Activated CD8-positive, alpha-beta T cell treated with anti-CD3 and anti-CD28 coated beads, Interleukin-2, amount 10 ng/mL, durations not matched to agents 7 days and 5 days (primary cell): ENCODE measurements around the gene SMIM43. TPM values are rescaled to one million over a fixed set of nuclear protein-coding genes. Genes with fewer than 3 reads are reported as not detected.

ENCODE experiments used
- ATAC-seq: fragments of 150-1000 bp; cut with Tn5 transposase; one replicate; pipeline ENCODE4 v1.10.0; 2021; ENCODE audit warnings: moderate library complexity
- CTCF ChIA-PET: fragments of 350-600 bp; sonication (Branson Sonifier 250); formaldehyde crosslinking; loops from one replicate; lab custom pipeline; 2021; ENCODE audit warnings: antibody characterized with exemption; lab: Charles Lee
- POLR2A ChIA-PET: fragments of 350-600 bp; sonication (Branson Sonifier 250); formaldehyde crosslinking; loops from one replicate; lab custom pipeline; 2021; ENCODE audit warnings: antibody characterized with exemption; lab: Charles Lee
- DNase-seq: peaks from one replicate; pipeline ENCODE4 v3.0.0-alpha.2; 2020
- H3K27ac Mint-ChIP-seq: one replicate; pipeline ENCODE4 v1.8.0; 2021; ENCODE audit warnings: mild to moderate bottlenecking, mixed read lengths
- H3K27me3 Mint-ChIP-seq: one replicate; pipeline ENCODE4 v1.8.0; 2021; ENCODE audit warnings: low read depth, mixed read lengths
- H3K36me3 Mint-ChIP-seq: one replicate; pipeline ENCODE4 v1.8.0; 2021; ENCODE audit warnings: low read depth, mixed read lengths
- H3K4me1 Mint-ChIP-seq: one replicate; pipeline ENCODE4 v1.8.0; 2021; ENCODE audit warnings: low read depth, mixed read lengths
- H3K4me3 Mint-ChIP-seq: one replicate; pipeline ENCODE4 v1.8.0; 2021; ENCODE audit warnings: mild to moderate bottlenecking, mixed read lengths
- H3K9me3 Mint-ChIP-seq: one replicate; pipeline ENCODE4 v1.8.0; 2022; ENCODE audit warnings: mixed read lengths; ENCODE audit not compliant: insufficient read depth
- total RNA-seq, 2 experiments: library from RNA; stranded (reverse); gene quantifications; one replicate each; pipeline ENCODE4 v1.2.3, GENCODE V29; 2021

SMIM43 gene
- total RNA-seq, 2 experiments from 2014 or later = not detected

DNA sequence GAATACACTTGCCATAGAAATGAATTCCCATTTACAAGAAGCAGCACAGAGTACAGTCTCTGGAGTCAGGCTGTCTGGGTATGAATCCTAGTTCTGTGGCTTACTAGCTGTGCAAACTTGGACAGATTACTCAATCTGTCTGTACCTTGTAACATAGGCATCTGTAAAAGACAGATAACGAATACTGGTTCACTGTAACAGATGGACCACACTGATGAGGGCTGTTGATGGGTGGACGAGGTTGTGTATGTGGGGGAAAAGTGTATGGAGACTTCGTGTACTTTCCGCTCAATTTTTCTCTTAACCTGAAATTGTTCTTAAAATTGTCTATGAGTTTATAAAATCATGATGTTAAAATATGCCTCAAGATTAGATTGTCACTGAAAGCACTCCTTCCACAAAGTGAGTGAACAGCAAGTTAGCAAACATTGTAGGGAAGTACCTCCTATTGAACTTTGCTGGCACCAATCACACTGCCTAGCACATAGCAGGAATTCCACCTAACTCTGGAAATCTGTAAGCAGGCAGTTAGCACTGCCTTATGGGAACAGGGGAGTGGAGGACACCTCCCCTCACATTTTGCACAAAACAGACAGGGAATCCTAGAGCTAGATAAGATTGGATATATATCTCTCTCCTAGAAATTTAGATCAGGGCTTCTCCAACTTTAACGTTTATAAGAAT lies 29.7 kb upstream of the SMIM43 start:
- ChIA-PET POLR2A (no interaction called here), CTCF (no interaction called here)
- peaks cover 18% of the 10 kb centered on the region for H3K27me3 Mint-ChIP-seq
- no peak for ATAC-seq
- H3K27ac Mint-ChIP-seq = no peak overlapping the region
- no peak overlapping the region for H3K4me3 Mint-ChIP-seq
- H3K9me3 Mint-ChIP-seq = no peaks in the 10 kb centered on the region
- DNase-seq = no peak
- H3K36me3 Mint-ChIP-seq = no peaks in the 10 kb centered on the region
- peaks cover 18% of the 10 kb centered on the region for H3K4me1 Mint-ChIP-seq

DNA sequence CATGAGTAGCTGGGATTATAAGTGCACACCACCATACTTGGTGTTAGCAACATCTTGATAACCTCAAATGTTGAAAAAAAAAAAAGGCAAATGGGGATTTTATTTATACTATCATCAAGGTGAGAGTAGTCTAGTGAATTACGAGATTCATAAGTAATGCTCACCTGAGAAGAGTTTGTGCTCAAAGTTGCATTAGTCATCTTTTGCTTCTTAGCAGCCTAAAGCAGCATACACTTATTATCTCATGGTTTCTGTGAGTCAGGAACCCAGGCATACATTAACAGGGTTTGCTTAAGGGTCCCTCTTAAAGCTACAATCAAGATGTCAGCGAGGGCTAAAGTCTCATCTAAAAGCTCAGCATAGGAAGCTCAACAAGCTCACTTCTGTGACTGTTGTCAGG lies 28.0 kb upstream of the SMIM43 start:
- CTCF ChIA-PET = no interaction called here

DNA sequence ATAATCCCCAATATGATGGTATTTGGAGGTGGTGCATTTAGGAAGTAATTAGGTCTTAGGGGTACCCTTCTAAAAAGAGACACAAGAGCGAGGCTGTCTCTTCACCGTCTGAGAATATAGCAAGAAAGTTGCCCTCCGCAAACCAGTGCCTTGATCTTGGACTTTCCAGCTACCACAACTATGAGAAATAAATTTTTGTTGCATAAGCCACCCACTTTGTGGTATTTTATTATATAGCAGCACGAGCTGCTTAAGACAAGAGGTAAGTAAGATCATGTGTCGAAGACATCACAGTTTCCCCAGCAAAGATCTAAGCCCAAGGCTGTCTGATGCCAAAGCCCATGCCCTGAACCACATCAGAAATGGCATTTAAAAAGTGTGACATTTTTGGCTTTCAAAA lies 26.5 kb upstream of the SMIM43 start:
- H3K4me1 Mint-ChIP-seq = peaks cover 11% of the 10 kb centered on the region
- no peak overlapping the region for H3K4me3 Mint-ChIP-seq
- ATAC-seq = no peak
- POLR2A ChIA-PET = no interaction called here
- H3K9me3 Mint-ChIP-seq = no peaks in the 10 kb centered on the region
- CTCF ChIA-PET = no interaction called here
- H3K27ac Mint-ChIP-seq = no peak overlapping the region
- H3K36me3 Mint-ChIP-seq = no peaks in the 10 kb centered on the region
- no peak for DNase-seq
- H3K27me3 Mint-ChIP-seq = peaks cover 29% of the 10 kb centered on the region

More for the DNA sequence above, 28.0 kb upstream of the SMIM43 start:
- Mint-ChIP-seq H3K27ac (no peak overlapping the region), H3K27me3 (peaks cover 24% of the 10 kb centered on the region), H3K4me1 (peaks cover 11% of the 10 kb centered on the region), H3K36me3 (no peaks in the 10 kb centered on the region), H3K4me3 (no peak overlapping the region), H3K9me3 (no peaks in the 10 kb centered on the region)
- ATAC-seq (no peak), DNase-seq (no peak)
- POLR2A ChIA-PET = no interaction called here

DNA sequence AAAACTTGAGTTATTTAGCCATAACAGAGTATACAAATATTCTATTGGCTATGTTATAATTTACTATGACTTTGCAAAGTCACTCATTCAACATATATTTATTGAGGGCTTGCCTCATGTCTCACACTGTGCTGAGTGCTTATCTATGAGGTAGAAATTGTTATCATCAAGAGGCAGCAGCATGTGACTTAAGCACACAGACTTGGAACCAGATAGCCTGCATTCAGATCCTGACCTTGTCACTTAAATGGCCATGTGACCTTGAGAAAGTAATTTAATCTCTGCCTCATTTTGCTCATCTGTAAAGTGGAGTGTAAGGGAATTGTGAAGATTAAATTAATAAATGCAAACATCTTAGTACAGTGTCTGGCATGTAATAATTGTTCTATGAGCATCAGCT lies 26.0 kb upstream of the SMIM43 start:
- H3K36me3 Mint-ChIP-seq = no peaks in the 10 kb centered on the region
- H3K4me1 Mint-ChIP-seq = peaks cover 7% of the 10 kb centered on the region
- H3K9me3 Mint-ChIP-seq = no peaks in the 10 kb centered on the region
- DNase-seq (no peak), ATAC-seq (no peak)
- H3K27me3 Mint-ChIP-seq = peaks cover 30% of the 10 kb centered on the region
- ChIA-PET POLR2A (interaction anchor here (1.0 kb wide), 1 partner anchor 32 kb away, joined by 3 read pairs; no protein-coding TSS in a partner anchor), CTCF (no interaction called here)
- H3K27ac Mint-ChIP-seq = no peak overlapping the region
- H3K4me3 Mint-ChIP-seq = no peak overlapping the region

DNA sequence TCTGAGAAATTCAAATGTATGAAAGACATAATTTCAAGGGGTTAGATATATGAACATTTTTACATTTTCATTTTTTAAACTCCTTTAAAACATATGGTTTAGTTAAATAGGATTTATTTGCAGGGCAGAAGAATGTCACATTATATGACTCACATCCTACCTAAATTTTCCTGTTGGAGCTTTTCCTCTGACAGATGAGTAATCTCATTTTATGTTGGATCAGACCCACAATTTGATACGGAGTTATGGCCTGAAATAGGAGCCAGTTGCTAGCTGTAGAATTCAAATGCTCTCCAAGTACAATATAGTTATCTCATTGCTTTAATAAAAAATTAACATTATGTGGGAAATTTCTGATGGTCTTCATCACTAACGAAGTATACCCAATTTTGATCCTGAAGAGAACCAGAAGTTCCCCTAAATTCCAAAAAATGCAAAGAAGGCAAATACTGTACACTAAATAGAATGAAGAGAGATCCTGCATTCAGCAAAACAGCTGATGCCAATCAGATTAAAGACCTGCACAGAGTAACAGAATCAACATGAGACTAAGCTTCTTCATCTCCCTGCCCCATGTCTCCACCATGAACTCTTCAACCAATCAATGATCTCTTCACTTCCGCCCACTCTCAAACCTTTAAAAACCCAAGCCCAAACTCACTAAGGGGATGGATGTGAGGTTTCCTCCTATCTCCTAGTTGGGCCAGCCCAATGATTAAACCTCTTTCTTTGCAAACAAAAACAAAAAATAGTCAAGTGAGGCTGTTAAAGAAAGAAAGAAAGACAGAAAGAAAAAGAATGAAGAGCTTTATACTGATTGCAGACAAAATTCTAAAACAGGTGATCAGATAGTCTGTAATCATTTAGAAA lies 25.2 kb upstream of the SMIM43 start:
- peaks cover 35% of the 10 kb centered on the region for H3K27me3 Mint-ChIP-seq
- ChIA-PET CTCF (no interaction called here), POLR2A (interaction anchor here (1.0 kb wide), 1 partner anchor 33 kb away, joined by 3 read pairs; no protein-coding TSS in a partner anchor)
- no peaks in the 10 kb centered on the region for H3K4me1 Mint-ChIP-seq
- no peak overlapping the region for H3K4me3 Mint-ChIP-seq
- H3K9me3 Mint-ChIP-seq = no peaks in the 10 kb centered on the region
- no peak for ATAC-seq
- no peak for DNase-seq
- no peak overlapping the region for H3K27ac Mint-ChIP-seq
- no peaks in the 10 kb centered on the region for H3K36me3 Mint-ChIP-seq

DNA sequence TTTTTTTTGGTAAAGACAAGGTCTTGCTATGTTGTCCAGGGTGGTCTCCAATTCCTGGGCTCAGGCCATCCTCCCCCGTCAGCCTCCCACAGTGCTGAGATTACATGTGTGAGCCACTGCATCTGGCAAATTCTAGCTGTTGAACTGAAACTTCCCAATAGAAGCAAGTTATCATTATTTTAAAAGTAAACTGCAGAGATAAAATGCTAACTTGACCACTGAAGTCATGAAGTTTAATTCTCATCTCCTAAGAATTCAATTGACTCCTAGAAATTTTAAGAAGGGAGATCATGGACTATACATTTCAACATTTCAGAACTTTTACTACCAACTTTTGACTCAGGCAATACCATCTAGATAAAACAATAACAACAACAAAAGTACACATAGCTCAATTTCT lies 24.5 kb upstream of the SMIM43 start:
- ChIA-PET POLR2A (no interaction called here), CTCF (no interaction called here)
- Mint-ChIP-seq H3K4me3 (no peak overlapping the region), H3K27me3 (peaks cover 38% of the 10 kb centered on the region), H3K9me3 (peaks cover 6% of the 10 kb centered on the region), H3K4me1 (no peaks in the 10 kb centered on the region), H3K36me3 (no peaks in the 10 kb centered on the region), H3K27ac (no peak overlapping the region)
- DNase-seq (no peak), ATAC-seq (no peak)

DNA sequence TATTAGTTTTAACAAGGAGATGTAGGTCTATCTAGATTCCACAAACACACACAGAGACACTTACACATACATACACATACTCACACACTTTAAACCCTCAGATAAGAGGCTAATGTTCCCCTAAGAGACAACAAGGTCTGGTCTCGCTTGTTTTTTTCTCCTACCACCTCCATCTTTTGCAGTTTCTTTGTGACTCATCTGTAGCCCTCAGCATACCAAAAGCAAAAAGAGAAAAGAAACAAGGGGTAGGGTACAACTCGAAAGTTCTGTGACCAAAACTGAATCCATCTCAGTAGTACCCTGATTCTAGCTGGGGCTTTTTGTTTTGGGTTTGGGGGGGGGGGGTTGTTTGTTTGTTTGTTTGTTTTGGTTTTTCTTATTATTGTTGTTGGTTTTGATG lies 23.9 kb upstream of the SMIM43 start:
- CTCF ChIA-PET = no interaction called here

DNA sequence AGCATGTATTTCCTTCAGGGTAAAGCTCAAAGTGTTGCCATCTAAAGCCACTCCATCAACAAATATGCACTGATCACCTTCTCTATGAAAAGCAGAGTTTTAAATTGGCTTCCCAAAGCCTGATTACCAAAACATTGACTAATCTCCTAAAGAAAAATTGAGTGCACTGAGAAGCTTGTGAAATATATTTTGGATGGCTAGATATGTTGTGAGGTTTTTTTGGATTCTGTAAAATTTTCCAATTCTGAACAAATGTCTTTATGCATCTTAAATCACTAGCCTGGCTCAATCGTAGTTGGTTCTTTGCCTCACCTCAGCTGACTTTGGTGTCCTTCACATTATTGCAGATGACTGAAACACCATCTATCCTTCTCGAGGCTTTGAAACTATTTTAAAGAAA lies 21.3 kb upstream of the SMIM43 start:
- ATAC-seq (no peak), DNase-seq (no peak)
- Mint-ChIP-seq H3K4me3 (no peak overlapping the region), H3K27ac (no peak overlapping the region), H3K4me1 (no peaks in the 10 kb centered on the region), H3K27me3 (peaks cover 46% of the 10 kb centered on the region), H3K36me3 (no peaks in the 10 kb centered on the region), H3K9me3 (peaks cover 6% of the 10 kb centered on the region)
- POLR2A ChIA-PET = interaction anchor here (1.1 kb wide), 1 partner anchor 81 kb away, joined by 3 read pairs; no protein-coding TSS in a partner anchor
- CTCF ChIA-PET = no interaction called here

More for the DNA sequence above, 23.9 kb upstream of the SMIM43 start:
- Mint-ChIP-seq H3K9me3 (peaks cover 6% of the 10 kb centered on the region), H3K36me3 (no peaks in the 10 kb centered on the region), H3K4me3 (no peak overlapping the region), H3K27me3 (peaks cover 38% of the 10 kb centered on the region), H3K4me1 (no peaks in the 10 kb centered on the region), H3K27ac (no peak overlapping the region)
- POLR2A ChIA-PET = no interaction called here
- ATAC-seq = no peak
- no peak for DNase-seq

DNA sequence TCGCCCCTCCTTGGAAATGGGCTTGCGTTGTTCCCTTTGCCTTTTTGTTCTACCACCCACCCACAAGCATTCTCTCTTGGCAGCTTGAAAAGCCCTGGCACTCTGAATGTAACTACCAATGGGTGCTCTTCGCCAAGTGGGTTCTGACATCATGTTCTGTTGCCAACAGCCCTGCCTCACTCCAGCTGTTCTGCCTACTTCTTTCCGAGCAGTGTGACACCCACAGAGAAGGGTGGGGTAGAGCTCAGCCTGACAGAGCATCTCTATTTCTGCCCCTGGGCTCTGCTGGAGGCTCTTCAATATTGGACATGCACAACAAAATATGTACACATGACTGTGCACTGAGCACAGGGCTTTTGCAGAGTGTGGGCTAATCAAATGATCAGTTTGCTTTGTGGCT lies 20.5 kb upstream of the SMIM43 start:
- POLR2A ChIA-PET = interaction anchor here (1.1 kb wide), 1 partner anchor 80 kb away, joined by 3 read pairs; no protein-coding TSS in a partner anchor
- CTCF ChIA-PET = no interaction called here
- ATAC-seq = no peak
- DNase-seq = no peak
- peaks cover 46% of the 10 kb centered on the region for H3K27me3 Mint-ChIP-seq
- no peak overlapping the region for H3K27ac Mint-ChIP-seq
- H3K4me1 Mint-ChIP-seq = no peaks in the 10 kb centered on the region
- H3K36me3 Mint-ChIP-seq = no peaks in the 10 kb centered on the region
- peaks cover 6% of the 10 kb centered on the region for H3K9me3 Mint-ChIP-seq
- H3K4me3 Mint-ChIP-seq = no peak overlapping the region

DNA sequence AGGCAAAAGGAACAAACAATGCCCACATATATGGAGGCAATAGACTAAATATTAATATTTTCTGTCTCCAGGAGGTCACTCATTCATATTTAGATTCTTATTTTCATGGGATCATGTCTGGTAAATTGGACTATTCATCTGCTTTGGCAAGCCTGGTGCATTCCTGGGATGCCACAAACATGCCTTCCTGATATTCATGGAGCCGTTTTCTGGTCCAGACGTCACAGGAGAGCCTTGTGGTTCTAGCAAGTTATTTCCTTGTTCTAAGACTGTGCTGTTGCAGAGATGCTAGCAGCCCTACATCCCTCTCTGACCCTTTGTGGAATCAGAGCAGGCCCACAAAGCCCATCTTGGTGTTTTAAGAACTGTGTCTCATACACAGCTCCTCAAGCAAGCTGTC lies 20.0 kb upstream of the SMIM43 start:
- no peaks in the 10 kb centered on the region for H3K4me1 Mint-ChIP-seq
- H3K27me3 Mint-ChIP-seq = peaks cover 45% of the 10 kb centered on the region
- ChIA-PET POLR2A (no interaction called here), CTCF (no interaction called here)
- H3K9me3 Mint-ChIP-seq = peaks cover 6% of the 10 kb centered on the region
- no peak overlapping the region for H3K4me3 Mint-ChIP-seq
- DNase-seq = no peak
- no peaks in the 10 kb centered on the region for H3K36me3 Mint-ChIP-seq
- no peak overlapping the region for H3K27ac Mint-ChIP-seq
- no peak for ATAC-seq

DNA sequence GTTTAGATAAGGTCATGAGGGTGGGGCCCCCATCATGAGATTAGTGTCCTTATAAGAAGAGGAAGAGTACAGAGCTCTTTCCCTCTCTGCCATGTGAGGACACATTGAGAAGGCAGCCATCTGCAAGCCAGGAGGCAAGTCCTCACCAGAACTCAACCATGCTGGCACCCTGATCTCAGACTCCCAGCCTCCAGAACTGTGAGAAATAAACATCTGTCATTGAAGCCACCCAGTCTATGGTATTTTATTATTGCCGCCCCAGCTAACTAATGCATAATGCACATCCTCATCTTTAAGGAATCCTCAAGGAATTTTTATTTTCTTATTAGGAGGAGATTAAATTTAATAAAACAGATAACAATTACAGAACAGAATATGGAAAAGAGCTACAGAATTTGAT lies 19.4 kb upstream of the SMIM43 start:
- POLR2A ChIA-PET = no interaction called here
- Mint-ChIP-seq H3K27ac (no peak overlapping the region), H3K9me3 (peaks cover 6% of the 10 kb centered on the region), H3K4me1 (no peaks in the 10 kb centered on the region), H3K27me3 (peaks cover 47% of the 10 kb centered on the region), H3K36me3 (no peaks in the 10 kb centered on the region), H3K4me3 (no peak overlapping the region)
- DNase-seq (no peak), ATAC-seq (no peak)
- CTCF ChIA-PET = no interaction called here

DNA sequence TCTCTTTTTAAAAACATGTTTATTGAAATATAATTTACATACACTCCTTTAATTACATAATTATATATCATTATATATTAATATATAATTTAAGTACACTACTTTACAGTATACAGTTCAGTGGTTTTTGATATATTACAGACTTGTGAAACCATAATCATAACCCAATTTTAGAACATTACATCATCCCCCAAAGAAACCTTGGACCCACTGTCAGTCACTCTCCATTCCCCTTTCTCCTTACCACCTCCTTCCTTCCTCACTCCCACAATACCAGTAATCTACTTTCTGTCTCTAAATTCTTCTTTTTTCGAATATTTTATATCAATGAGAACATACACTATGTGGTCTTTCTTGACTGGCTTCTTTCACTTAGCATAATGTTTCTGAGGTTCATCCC lies 18.2 kb upstream of the SMIM43 start:
- Mint-ChIP-seq H3K4me3 (no peak overlapping the region), H3K27ac (no peak overlapping the region), H3K27me3 (peaks cover 43% of the 10 kb centered on the region), H3K36me3 (no peaks in the 10 kb centered on the region), H3K9me3 (peaks cover 6% of the 10 kb centered on the region), H3K4me1 (no peaks in the 10 kb centered on the region)
- no peak for ATAC-seq
- ChIA-PET CTCF (no interaction called here), POLR2A (no interaction called here)
- no peak for DNase-seq
